ENCODE results near the gene EPHA8. TPM values are rescaled to one million over a fixed set of nuclear protein-coding genes. Genes with fewer than 3 reads are reported as not detected.

The EPHA8 gene
- polyA plus RNA-seq, 3 donors from 2014 or later: not detected

DNA sequence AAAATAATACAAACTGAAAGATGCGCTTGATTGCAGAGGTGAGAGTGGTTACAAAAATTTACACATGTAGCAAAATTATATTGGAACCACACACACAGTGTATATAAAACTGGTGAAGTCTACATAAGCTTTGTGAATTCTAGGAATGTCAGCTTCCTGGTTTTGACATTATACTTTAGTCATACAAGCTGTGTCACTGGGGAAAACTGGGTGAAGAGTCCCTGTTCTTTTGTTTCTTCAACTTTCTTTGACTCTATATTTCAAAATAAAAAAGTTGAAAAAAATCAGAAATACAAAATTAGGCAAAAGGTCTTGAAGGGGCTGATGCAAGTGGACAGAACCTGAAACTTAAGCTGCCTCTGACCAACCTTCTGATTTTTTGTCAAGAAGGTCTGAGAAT lies 83.1 kb downstream of the EPHA8 start:
- H3K4me3 Mint-ChIP-seq: no peak overlapping the region
- no peaks in the 10 kb centered on the region for H3K9me3 Mint-ChIP-seq
- H3K36me3 Mint-ChIP-seq: no peaks in the 10 kb centered on the region
- peaks cover 2 to 13% (median 5%) of the 10 kb centered on the region in 3 donors for H3K27me3 Mint-ChIP-seq (ENCODE audit: low read depth in 3 of 3)
- DNase-seq: no peak
- H3K27ac Mint-ChIP-seq: no peak overlapping the region
- H3K4me1 Mint-ChIP-seq: no peaks in the 10 kb centered on the region

DNA sequence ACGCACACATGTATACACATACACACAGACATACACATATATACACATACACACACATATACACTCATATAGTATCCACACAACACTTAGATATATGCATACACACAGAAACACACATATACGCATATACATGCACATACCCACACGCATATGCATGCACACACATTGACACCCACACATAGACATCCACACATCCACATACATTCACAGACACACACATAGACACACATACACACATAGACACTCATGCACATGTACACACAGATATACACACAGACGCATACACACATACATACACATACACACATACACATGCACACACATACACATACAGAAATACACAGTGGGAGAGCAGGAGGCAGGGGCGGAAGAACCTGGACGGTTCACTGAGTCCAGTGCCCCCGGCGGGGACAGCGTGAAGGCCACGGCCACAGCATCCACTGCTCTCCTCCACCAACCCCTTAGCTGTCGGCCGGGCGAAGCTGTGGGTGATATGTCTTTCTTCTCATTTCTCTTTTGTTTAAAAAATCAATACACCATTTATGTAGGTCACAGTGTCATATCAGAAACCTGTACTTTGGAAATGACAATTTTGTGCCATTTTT lies 86.9 kb downstream of the EPHA8 start:
- H3K27ac Mint-ChIP-seq: no peak overlapping the region
- no peak for DNase-seq

DNA sequence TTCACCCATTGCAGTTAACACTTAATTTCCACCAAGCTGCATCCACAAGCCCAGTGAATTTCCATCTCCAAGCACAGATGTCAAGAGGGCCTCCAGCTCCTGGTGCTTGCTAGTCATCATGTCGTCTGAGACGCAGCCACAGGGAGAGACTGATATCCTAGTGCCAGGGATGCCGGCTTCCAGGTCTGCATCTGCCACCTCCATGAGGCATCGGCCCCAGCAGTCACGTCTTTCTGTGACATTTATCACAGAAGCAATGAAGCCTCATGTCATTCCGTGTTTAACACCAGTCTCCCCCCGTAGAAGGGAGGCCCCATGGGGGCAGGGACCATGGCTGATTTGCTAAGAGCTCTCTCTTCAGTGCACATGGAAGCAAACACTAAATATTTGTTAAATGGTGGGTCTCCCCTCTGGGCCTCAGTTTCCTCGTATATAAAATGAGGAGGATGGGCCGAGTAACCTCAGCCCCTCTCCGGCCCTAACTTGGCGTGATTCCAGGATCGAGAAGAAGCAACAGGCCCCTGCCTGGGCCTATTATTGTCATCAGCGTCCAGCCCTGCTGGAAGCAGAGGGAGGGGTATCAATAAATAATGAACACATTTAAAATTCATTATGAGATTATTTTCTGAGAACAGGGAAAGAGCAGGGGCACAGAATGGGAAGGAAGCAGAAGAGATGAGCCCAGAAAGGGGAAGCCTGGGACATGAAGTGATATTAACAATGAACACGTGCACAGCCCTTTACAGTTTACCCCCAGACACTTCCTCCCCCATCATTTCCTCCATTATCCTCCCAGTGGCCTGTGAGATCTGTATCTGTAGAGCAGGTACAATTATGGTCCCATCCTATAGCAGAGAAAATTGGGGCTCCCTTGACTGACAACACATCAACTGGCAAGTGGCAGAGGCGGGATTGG lies 88.9 kb downstream of the EPHA8 start:
- Mint-ChIP-seq H3K4me3 (no peak overlapping the region), H3K27ac (no peak overlapping the region), H3K4me1 (no peaks in the 10 kb centered on the region), H3K9me3 (no peaks in the 10 kb centered on the region), H3K27me3 (ENCODE audit: low read depth in 3 of 3) (peaks cover under 1 to 5% (median 5%) of the 10 kb centered on the region in 3 donors), H3K36me3 (no peaks in the 10 kb centered on the region)
- no peak for DNase-seq

More for the DNA sequence above, 86.9 kb downstream of the EPHA8 start:
- Mint-ChIP-seq H3K36me3 (no peaks in the 10 kb centered on the region), H3K27me3 (ENCODE audit: low read depth in 3 of 3) (peaks cover 2 to 13% (median 7%) of the 10 kb centered on the region in 3 donors), H3K9me3 (no peaks in the 10 kb centered on the region), H3K4me1 (no peaks in the 10 kb centered on the region), H3K4me3 (no peak overlapping the region)

DNA sequence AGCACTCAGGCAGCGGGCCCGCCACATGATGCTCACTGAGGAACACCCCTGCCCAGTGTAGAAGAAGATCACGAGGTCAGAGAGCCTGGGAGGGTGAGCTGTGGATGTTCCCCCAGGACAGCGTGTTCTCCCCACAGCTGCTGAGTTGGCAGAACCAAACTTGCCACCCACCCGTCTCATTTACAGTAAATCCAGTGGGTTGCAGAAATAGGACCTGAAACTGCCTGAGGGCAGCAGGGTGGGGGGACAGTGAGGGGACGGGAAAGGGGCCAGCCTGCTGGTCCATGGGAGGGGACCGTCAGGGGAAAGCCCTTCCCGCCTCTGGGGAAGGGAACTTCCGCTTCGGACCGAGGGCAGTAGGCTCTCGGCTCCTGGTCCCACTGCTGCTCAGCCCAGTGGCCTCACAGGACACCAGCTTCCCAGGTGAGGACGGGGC lies 89.6 kb downstream of the EPHA8 start, which contains the start of gene C1QB:
Gene C1QB, plus strand, starts transcription at position 356 of the 436 bp plus-strand sequence. CDS start 6,227 bp downstream, outside the sequence.
- no peaks in the 10 kb centered on the region for H3K36me3 Mint-ChIP-seq
- H3K27me3 Mint-ChIP-seq (ENCODE audit: low read depth in 3 of 3): peaks cover 0 to 5% (median 2%) of the 10 kb centered on the region in 3 donors
- no peak within 1 kb of the TSS for H3K27ac Mint-ChIP-seq
- no peaks in the 10 kb centered on the region for H3K4me1 Mint-ChIP-seq
- no peaks in the 10 kb centered on the region for H3K9me3 Mint-ChIP-seq
- no peak for DNase-seq
- H3K4me3 Mint-ChIP-seq: no peak within 1 kb of the TSS

Other genes with a start within 250 kb of the EPHA8 start
- 1 to 10 TPM in 2 of 3 donors, not detected in 1; 1.3 to 7.5 TPM for gene ZBTB40, start 111.6 kb upstream of the EPHA8 start, polyA plus RNA-seq
- not detected for gene C1QA, start 73.1 kb downstream of the EPHA8 start, polyA plus RNA-seq
- gene C1QC, start 80.1 kb downstream of the EPHA8 start, polyA plus RNA-seq: not detected
- not detected for gene C1QB, start 89.7 kb downstream of the EPHA8 start, polyA plus RNA-seq
- not detected for gene EPHB2, start 147.3 kb downstream of the EPHA8 start, polyA plus RNA-seq